ENCODE measurements around the gene PAX2.

PAX2 gene

DNA sequence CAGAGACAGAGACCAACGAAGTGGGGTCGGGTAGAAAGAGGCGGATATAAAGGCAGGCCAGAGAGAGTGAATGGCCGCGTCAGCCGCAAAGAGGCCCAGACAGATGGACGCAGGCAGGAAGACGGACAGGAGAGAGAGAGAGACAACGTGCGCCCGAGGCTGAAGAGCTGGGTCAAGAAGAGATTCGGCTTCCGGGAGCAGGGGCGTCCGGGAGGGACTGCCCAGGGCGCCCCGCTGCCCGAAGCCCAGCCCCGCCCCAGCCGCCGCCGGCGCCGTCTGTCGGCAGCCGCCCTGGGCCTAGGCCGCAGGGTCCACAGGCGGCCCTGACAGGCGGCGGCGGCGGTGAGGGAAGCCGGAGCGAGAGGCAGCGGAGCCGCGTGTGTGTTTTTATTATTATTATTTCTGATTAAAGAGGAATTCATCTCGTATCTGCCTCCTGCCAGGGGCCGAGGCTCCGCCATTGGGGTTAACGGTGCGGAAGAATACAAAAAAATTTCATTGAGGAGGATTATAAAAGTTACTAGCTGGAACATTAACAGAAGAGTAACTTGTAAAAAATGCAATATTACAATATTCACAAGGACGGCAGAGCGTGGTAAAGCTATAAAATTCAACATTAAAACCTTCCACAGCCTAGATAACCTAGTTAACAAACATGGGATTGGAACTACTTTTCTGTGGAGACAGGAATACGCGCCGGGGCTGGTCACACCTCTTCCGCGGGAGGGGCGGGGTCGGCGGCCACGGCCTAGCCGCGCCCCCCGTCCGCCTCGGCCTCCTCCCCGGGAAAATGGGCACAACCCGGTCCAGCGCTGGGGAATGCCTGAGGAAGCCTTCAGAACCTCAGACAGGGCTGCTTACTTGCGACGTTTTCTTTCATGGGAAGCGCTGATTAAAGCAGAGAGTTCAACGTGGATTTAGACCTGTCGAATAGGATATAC, 29.7 kb upstream of the PAX2 start:
- in situ Hi-C loops (cut with MboI; ENCODE audit: low sequenced_read_pairs, unreplicated experiment), result no loop called here
- DNase-seq (ENCODE audit: low spot score), result no peak
- TF ChIP-seq, protein P1, sequence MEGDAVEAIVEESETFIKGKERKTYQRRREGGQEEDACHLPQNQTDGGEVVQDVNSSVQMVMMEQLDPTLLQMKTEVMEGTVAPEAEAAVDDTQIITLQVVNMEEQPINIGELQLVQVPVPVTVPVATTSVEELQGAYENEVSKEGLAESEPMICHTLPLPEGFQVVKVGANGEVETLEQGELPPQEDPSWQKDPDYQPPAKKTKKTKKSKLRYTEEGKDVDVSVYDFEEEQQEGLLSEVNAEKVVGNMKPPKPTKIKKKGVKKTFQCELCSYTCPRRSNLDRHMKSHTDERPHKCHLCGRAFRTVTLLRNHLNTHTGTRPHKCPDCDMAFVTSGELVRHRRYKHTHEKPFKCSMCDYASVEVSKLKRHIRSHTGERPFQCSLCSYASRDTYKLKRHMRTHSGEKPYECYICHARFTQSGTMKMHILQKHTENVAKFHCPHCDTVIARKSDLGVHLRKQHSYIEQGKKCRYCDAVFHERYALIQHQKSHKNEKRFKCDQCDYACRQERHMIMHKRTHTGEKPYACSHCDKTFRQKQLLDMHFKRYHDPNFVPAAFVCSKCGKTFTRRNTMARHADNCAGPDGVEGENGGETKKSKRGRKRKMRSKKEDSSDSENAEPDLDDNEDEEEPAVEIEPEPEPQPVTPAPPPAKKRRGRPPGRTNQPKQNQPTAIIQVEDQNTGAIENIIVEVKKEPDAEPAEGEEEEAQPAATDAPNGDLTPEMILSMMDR (IDR thresholded peaks at IDR 0.05; ENCODE audit: borderline replicate concordance, control extremely low read depth, extremely low read depth, insufficient read depth, missing control alignments), result no peak

DNA sequence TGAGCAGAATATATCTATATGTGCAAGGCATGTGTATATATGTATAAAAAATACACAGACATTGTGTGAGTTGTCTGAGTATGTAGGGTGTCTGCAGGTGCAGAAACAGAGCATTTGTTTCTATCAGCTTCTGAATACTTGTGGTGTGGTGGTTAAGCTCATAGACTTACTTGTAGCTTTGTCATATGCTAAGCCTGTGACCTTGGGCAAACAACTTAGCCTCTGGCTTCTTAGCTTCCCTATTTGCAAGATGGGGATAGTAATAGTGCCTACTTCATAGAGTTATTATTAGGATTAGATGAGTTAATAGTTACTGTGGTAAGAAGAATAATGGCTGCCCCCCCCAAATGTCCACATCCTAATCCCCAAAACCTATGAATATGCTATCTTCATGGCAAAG, 28.2 kb upstream of the PAX2 start:
- in situ Hi-C loops (cut with MboI; ENCODE audit: low sequenced_read_pairs, unreplicated experiment), result no loop called here
- DNase-seq (ENCODE audit: low spot score), result no peak
- TF ChIP-seq, protein P1 (IDR thresholded peaks at IDR 0.05; ENCODE audit: borderline replicate concordance, control extremely low read depth, extremely low read depth, insufficient read depth, missing control alignments), result no peak

DNA sequence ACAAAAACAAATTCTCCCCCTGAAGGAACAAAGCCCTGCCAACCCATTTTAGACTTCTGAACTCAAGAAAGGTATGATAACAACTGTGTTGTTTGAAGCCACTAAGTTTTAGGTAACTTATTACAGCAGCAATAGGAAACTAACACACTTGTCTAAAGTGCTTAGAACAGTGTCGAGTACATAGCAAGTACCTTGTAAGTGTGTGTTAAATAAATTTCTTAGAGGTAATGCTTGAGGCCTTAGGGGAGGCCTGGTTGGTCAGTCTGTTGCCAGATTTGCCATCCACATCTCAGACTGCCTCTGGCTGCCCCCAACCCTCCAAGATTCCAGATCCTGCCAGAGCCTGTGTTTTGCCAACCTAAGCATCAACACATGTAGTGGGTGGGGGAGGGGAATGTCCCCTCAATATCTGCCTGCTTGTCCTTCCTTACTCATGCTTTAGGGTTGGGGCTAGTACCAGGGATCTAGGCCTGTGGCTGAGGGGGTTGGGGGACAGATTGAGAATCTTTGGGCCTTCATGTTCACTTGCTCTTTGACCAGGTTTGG, 27.1 kb upstream of the PAX2 start:
- in situ Hi-C loops (cut with MboI; ENCODE audit: low sequenced_read_pairs, unreplicated experiment), result no loop called here
- DNase-seq (ENCODE audit: low spot score), result no peak
- TF ChIP-seq, protein P1 (IDR thresholded peaks at IDR 0.05; ENCODE audit: borderline replicate concordance, control extremely low read depth, extremely low read depth, insufficient read depth, missing control alignments), result no peak

- no peak for DNase-seq (ENCODE audit: low spot score)
- TF ChIP-seq, protein P1 (IDR thresholded peaks at IDR 0.05; ENCODE audit: borderline replicate concordance, control extremely low read depth, extremely low read depth, insufficient read depth, missing control alignments), result no peak
- in situ Hi-C loops (cut with MboI; ENCODE audit: low sequenced_read_pairs, unreplicated experiment), result no loop called here
Measured at GRCh38 chr10:100723180-100723579, 22.2 kb upstream of the PAX2 start.

- TF ChIP-seq, protein P1 (IDR thresholded peaks at IDR 0.05; ENCODE audit: borderline replicate concordance, control extremely low read depth, extremely low read depth, insufficient read depth, missing control alignments), result no peak
- DNase-seq (ENCODE audit: low spot score), result no peak
- in situ Hi-C loops (cut with MboI; ENCODE audit: low sequenced_read_pairs, unreplicated experiment), result no loop called here
Measured at GRCh38 chr10:100723770-100724530, 21.4 kb upstream of the PAX2 start.

GRCh38 chr10:100724531-100725027, 20.8 kb upstream of the PAX2 start:
- in situ Hi-C loops (cut with MboI; ENCODE audit: low sequenced_read_pairs, unreplicated experiment), result loop anchor here (25.0 kb wide), 1 partner anchor 162 kb away; no protein-coding TSS in a partner anchor
- no peak for DNase-seq (ENCODE audit: low spot score)

More at GRCh38 chr10:100724531-100725027, 20.8 kb upstream of the PAX2 start:
- TF ChIP-seq, protein P1 (IDR thresholded peaks at IDR 0.05; ENCODE audit: borderline replicate concordance, control extremely low read depth, extremely low read depth, insufficient read depth, missing control alignments), result no peak
